Common myeloid progenitor, CD34-positive (primary cell): ENCODE data around the gene RIPK1.
"Not testable (repeated sequence)": the region's sequence is repeated elsewhere in the genome, so short reads cannot be mapped to it uniquely, and the experiment has no call there.

Source experiments
- CTCF ChIA-PET: fragments of 350-600 bp; sonication (Branson Sonifier 250); formaldehyde crosslinking; loops from one replicate; lab custom pipeline; 2021; ENCODE audit warnings: antibody characterized with exemption; lab: Charles Lee
- POLR2A ChIA-PET: fragments of 350-600 bp; sonication (Branson Sonifier 250); formaldehyde crosslinking; loops from one replicate; lab custom pipeline; 2021; ENCODE audit warnings: antibody characterized with exemption; lab: Charles Lee
- DNase-seq, 3 donors: peaks; one replicate each; pipeline versions ENCODE4 v3.0.0 to v3.0.0-alpha.2; 2013
- H3K27ac ChIP-seq, 2 experiments: 1 replicate in 1 of 2; 2 replicates in 1 of 2; pipeline ENCODE4 v1.7.0; 2013; ENCODE audit warnings: inconsistent platforms in 2 of 2, low read length in 2 of 2, mild to moderate bottlenecking in 2 of 2, low read depth in 1 of 2, moderate library complexity in 1 of 2; ENCODE audit not compliant: severe bottlenecking in 2 of 2, insufficient read depth in 1 of 2, poor library complexity in 1 of 2
- H3K27me3 ChIP-seq, 5 experiments: replicated peaks in 2 of 5; 1 replicate in 3 of 5; 2 replicates in 2 of 5; pipeline versions ENCODE4 v1.6.1 to v1.7.0; 2013; ENCODE audit warnings: low read length in 4 of 5, mild to moderate bottlenecking in 2 of 5, moderate library complexity in 2 of 5, inconsistent platforms in 1 of 5; ENCODE audit not compliant: insufficient read depth in 5 of 5, control insufficient read depth in 4 of 5
- H3K36me3 ChIP-seq, 4 experiments: 1 replicate in 2 of 4; 2 replicates in 2 of 4; pipeline versions ENCODE4 v1.6.1 to v1.7.0; 2013; ENCODE audit warnings: low read length in 3 of 4, control low read depth in 1 of 4, mild to moderate bottlenecking in 1 of 4; ENCODE audit not compliant: control insufficient read depth in 4 of 4, insufficient read depth in 4 of 4
- H3K4me1 ChIP-seq, 4 experiments: 1 replicate in 3 of 4; 2 replicates in 1 of 4; pipeline versions ENCODE4 v1.6.1 to v1.7.1; 2013; ENCODE audit warnings: low read length in 3 of 4, mild to moderate bottlenecking in 3 of 4, control low read depth in 1 of 4, inconsistent platforms in 1 of 4, moderate library complexity in 1 of 4; ENCODE audit not compliant: control insufficient read depth in 4 of 4, insufficient read depth in 4 of 4; ENCODE audit errors: control extremely low read depth in 1 of 4
- H3K4me3 ChIP-seq, 7 experiments: 1 replicate in 4 of 7; 2 replicates in 3 of 7; pipeline versions ENCODE4 v1.5.1 to v1.7.0; 2013; ENCODE audit warnings: mild to moderate bottlenecking in 7 of 7, low read length in 6 of 7, moderate library complexity in 6 of 7, inconsistent platforms in 2 of 7, low read depth in 2 of 7, control low read depth in 1 of 7; ENCODE audit not compliant: insufficient read depth in 4 of 7, control insufficient read depth in 1 of 7; ENCODE audit errors: extremely low read depth in 1 of 7
- H3K9me3 ChIP-seq, 5 experiments: 1 replicate in 4 of 5; 2 replicates in 1 of 5; pipeline versions ENCODE4 v1.6.1 to v1.7.1; 2013; ENCODE audit warnings: low read length in 4 of 5, mild to moderate bottlenecking in 2 of 5, inconsistent platforms in 1 of 5, low read depth in 1 of 5, moderate library complexity in 1 of 5; ENCODE audit not compliant: control insufficient read depth in 4 of 5, insufficient read depth in 2 of 5; ENCODE audit errors: control extremely low read depth in 1 of 5
- WGBS: methylation state at CpG from one replicate; pipeline ENCODE4 v1.1.5; 2013; ENCODE audit not compliant: insufficient coverage; 5-methylcytosine and 5-hydroxymethylcytosine counted together

RIPK1 gene

GRCh38 chr6:3063340-3063732 lies 5.0 kb upstream of the RIPK1 start:
- H3K9me3 ChIP-seq, H3K36me3 ChIP-seq, H3K27me3 ChIP-seq, DNase-seq: not testable (repeated sequence)
- ChIA-PET CTCF (interaction anchor here (0.6 to 1.6 kb wide), 4 partner anchors 9 to 310 kb away, joined by 3 to 4 read pairs (median 4); no protein-coding TSS in a partner anchor), POLR2A (interaction anchor here (0.6 to 1.3 kb wide), 5 partner anchors 73 to 619 kb away, joined by 3 to 11 read pairs (median 3); no protein-coding TSS in a partner anchor)
- peaks cover 4 to 22% (median 13%) of the 10 kb centered on the region in 4 experiments for H3K4me1 ChIP-seq
- 0% methylated on average over 2 of the region's 19 CpGs for WGBS
- peak overlapping the region; percentile 74 to 94 (median 87) for H3K4me3 ChIP-seq
- peak overlapping the region in 1 of 2 experiments; percentile 71 for H3K27ac ChIP-seq

- no peaks in the 10 kb centered on the region for H3K9me3 ChIP-seq
- WGBS = under 1% methylated on average over 75 of the region's 85 CpGs
- H3K4me3 ChIP-seq = peak overlapping the region; percentile 74 to 94 (median 87)
- ChIA-PET POLR2A (interaction anchor here (0.6 to 1.3 kb wide), 5 partner anchors 74 to 618 kb away, joined by 3 to 11 read pairs (median 3); no protein-coding TSS in a partner anchor), CTCF (interaction anchor here (0.6 to 1.0 kb wide), 4 partner anchors 10 to 311 kb away, joined by 3 to 4 read pairs (median 4); no protein-coding TSS in a partner anchor)
- peak overlapping the region in 1 of 2 experiments; percentile 71 for H3K27ac ChIP-seq
- H3K4me1 ChIP-seq = peaks cover 2 to 20% (median 13%) of the 10 kb centered on the region in 4 experiments
- no peaks in the 10 kb centered on the region for H3K36me3 ChIP-seq
- H3K27me3 ChIP-seq = no peaks in the 10 kb centered on the region
- DNase-seq = peak; percentile 93 to 97 (median 95)
These were observed 4.3 kb upstream of the RIPK1 start for GRCh38 chr6:3063733-3064700.

GRCh38 chr6:3071568-3071967 lies 3.3 kb downstream of the RIPK1 start:
- POLR2A ChIA-PET = no interaction called here
- WGBS = 100% methylated on average over 2 of the region's 2 CpGs
- CTCF ChIA-PET = interaction anchor here (1.2 kb wide), 1 partner anchor 69 kb away, joined by 3 read pairs; no protein-coding TSS in a partner anchor

GRCh38 chr6:3072798-3073197 lies 4.5 kb downstream of the RIPK1 start:
- ChIA-PET CTCF (interaction anchor here (1.4 to 1.5 kb wide), 2 partner anchors 25 to 43 kb away, joined by 3 read pairs; no protein-coding TSS in a partner anchor), POLR2A (no interaction called here)
- Histone ChIP-seq H3K4me1 (peaks cover 7 to 32% (median 17%) of the 10 kb centered on the region in 4 experiments), H3K27ac (no peak overlapping the region), H3K9me3 (peaks cover 0 to 3% (median 0%) of the 10 kb centered on the region in 5 experiments), H3K27me3 (no peaks in the 10 kb centered on the region), H3K36me3 (peaks cover 9 to 22% (median 17%) of the 10 kb centered on the region in 4 experiments), H3K4me3 (no peak overlapping the region)
- DNase-seq = no peak
- WGBS = 88% methylated on average over 2 of the region's 7 CpGs

More at GRCh38 chr6:3071568-3071967, 3.3 kb downstream of the RIPK1 start:
- Histone ChIP-seq H3K4me1 (peaks cover 7 to 36% (median 20%) of the 10 kb centered on the region in 4 experiments), H3K27me3 (no peaks in the 10 kb centered on the region), H3K36me3 (peaks cover 2 to 9% (median 6%) of the 10 kb centered on the region in 4 experiments), H3K27ac (no peak overlapping the region), H3K9me3 (no peaks in the 10 kb centered on the region), H3K4me3 (no peak overlapping the region)
- DNase-seq = no peak

- ChIA-PET POLR2A (no interaction called here), CTCF (interaction anchor here (1.4 to 1.5 kb wide), 2 partner anchors 25 to 43 kb away, joined by 3 read pairs; no protein-coding TSS in a partner anchor)
- 97% methylated on average over 7 of the region's 11 CpGs for WGBS
- Histone ChIP-seq H3K27me3 (no peaks in the 10 kb centered on the region), H3K4me3 (no peak overlapping the region), H3K27ac (no peak overlapping the region), H3K9me3 (peaks cover 0 to 8% (median 0%) of the 10 kb centered on the region in 5 experiments), H3K4me1 (peaks cover 7 to 31% (median 14%) of the 10 kb centered on the region in 4 experiments), H3K36me3 (peaks cover 14 to 27% (median 23%) of the 10 kb centered on the region in 4 experiments)
- DNase-seq = no peak
These were observed 5.1 kb downstream of the RIPK1 start for GRCh38 chr6:3073382-3073781.

GRCh38 chr6:3075772-3076113 lies 7.4 kb downstream of the RIPK1 start:
- DNase-seq = no peak
- peaks cover 20 to 47% (median 38%) of the 10 kb centered on the region in 4 experiments for H3K36me3 ChIP-seq

More at GRCh38 chr6:3075772-3076113, 7.4 kb downstream of the RIPK1 start:
- peaks cover 0 to 8% (median 0%) of the 10 kb centered on the region in 5 experiments for H3K9me3 ChIP-seq
- ChIA-PET CTCF (interaction anchor here (1.0 to 2.1 kb wide), 5 partner anchors 9 to 22 kb away, joined by 3 to 5 read pairs (median 4); no protein-coding TSS in a partner anchor), POLR2A (no interaction called here)
- peaks cover 4 to 15% (median 8%) of the 10 kb centered on the region in 4 experiments for H3K4me1 ChIP-seq
- H3K27ac ChIP-seq = no peak overlapping the region
- no peak overlapping the region for H3K4me3 ChIP-seq
- 70% methylated on average over 3 of the region's 4 CpGs for WGBS
- H3K27me3 ChIP-seq = no peaks in the 10 kb centered on the region
